GM10248 (cell line): ENCODE results near the gene ATRNL1.

Experiments used
- CTCF ChIA-PET: fragments of 300-600 bp; sonication (Branson Sonifier 250); formaldehyde crosslinking; extraction: SDS; loops from one replicate; lab custom pipeline; 2021; ENCODE audit warnings: antibody characterized with exemption; lab: Yijun Ruan, JAX
- POLR2A ChIA-PET: fragments of 350-650 bp; sonication (Branson Sonifier 250); formaldehyde crosslinking; extraction: SDS; loops from one replicate; lab custom pipeline; 2020; ENCODE audit warnings: antibody characterized with exemption; lab: Yijun Ruan, JAX
- DNase-seq: peaks from one replicate; pipeline ENCODE4 v3.0.0; 2012; ENCODE audit errors: extremely low spot score
- CTCF ChIP-seq: IDR thresholded peaks from 2 replicates; pipeline ENCODE4 v1.5.1; 2012; ENCODE audit warnings: mild to moderate bottlenecking, low read depth; ENCODE audit errors: extremely low read depth, missing control alignments, control extremely low read depth

Gene ATRNL1

GRCh38 chr10:115932099-115932498 lies 838.9 kb downstream of the ATRNL1 start:
- DNase-seq = no peak
- ChIA-PET POLR2A (no interaction called here), CTCF (interaction anchor here (2.1 kb wide), 1 partner anchor 11 kb away, joined by 6 read pairs; no protein-coding TSS in a partner anchor)
- no peak for TF ChIP-seq CTCF

- TF ChIP-seq CTCF = no peak
- ChIA-PET CTCF (interaction anchor here (1.1 to 2.1 kb wide), 2 partner anchors 12 to 17 kb away, joined by 3 to 6 read pairs; no protein-coding TSS in a partner anchor), POLR2A (no interaction called here)
- no peak for DNase-seq
Measured at GRCh38 chr10:115933098-115933497, 839.9 kb downstream of the ATRNL1 start.

- no peak for DNase-seq
- TF ChIP-seq CTCF = no peak
- ChIA-PET CTCF (interaction anchor here (0.9 kb wide), 1 partner anchor 15 kb away, joined by 3 read pairs; no protein-coding TSS in a partner anchor), POLR2A (no interaction called here)
Measured at GRCh38 chr10:115935731-115936130, 842.6 kb downstream of the ATRNL1 start.

- no peak for TF ChIP-seq CTCF
- ChIA-PET CTCF (interaction anchor here (1.0 kb wide), 1 partner anchor 11 kb away, joined by 3 read pairs; no protein-coding TSS in a partner anchor), POLR2A (no interaction called here)
- no peak for DNase-seq
Measured at GRCh38 chr10:115936926-115937767, 844.0 kb downstream of the ATRNL1 start.

GRCh38 chr10:115937768-115938056 lies 844.5 kb downstream of the ATRNL1 start:
- POLR2A ChIA-PET = no interaction called here
- CTCF ChIA-PET = interaction anchor here (1.0 kb wide), 1 partner anchor 11 kb away, joined by 3 read pairs; no protein-coding TSS in a partner anchor
- DNase-seq = no peak
- no peak for TF ChIP-seq CTCF

- CTCF ChIA-PET = interaction anchor here (1.6 kb wide), 1 partner anchor 27 kb away, joined by 3 read pairs; no protein-coding TSS in a partner anchor
- POLR2A ChIA-PET = no interaction called here
- DNase-seq = no peak
- no peak for TF ChIP-seq CTCF
Measured at GRCh38 chr10:115939101-115939854, 846.1 kb downstream of the ATRNL1 start.
